ENCODE measurements around the gene NELFE. TPM values are rescaled to one million over a fixed set of nuclear protein-coding genes. Genes with fewer than 3 reads are reported as not detected.
A peak's percentile ranks its signal among the peaks of the same experiment; 100 is the strongest.
"Not testable (repeated sequence)": the region's sequence is repeated elsewhere in the genome, so short reads cannot be mapped to it uniquely, and the experiment has no call there.

NELFE gene
- polyA plus RNA-seq, 5 donors, result 76.5 to 93.4 (median 81.9) TPM

GRCh38 chr6:31920811-31921210, 38.0 kb downstream of the NELFE start:
- no peak for DNase-seq

DNA sequence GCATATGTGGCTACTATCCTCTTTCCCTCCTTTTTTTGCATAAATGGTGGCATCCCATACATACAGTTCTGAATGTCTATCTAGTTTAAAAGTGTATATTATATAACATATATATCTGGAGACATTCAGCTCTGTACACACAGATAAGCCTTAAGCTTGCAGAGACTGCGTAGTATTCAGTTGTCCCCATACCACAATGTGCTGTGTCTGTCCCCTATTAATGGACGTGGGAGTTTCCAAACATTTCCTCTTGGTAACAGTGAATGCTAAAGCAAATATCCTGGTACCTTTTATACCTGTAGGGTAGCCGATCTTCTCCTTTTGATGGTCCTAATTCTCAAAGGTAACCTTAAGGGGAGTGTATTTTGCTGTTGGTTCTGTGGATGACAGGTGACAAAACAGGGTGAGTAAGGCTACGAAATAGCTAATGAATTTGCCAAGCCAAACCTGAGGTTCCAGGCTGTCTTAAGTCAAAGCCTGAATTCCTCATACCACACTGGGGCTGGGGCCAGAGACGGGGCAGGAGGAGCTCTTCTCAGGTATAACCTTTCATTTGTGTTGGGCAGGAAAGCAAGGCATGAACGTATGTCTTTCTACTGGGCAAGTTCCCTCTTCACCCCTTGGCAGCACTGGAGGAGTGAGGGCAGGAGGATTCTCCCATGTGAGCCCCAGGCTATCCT, 39.0 kb downstream of the NELFE start:
- DNase-seq, result no peak

DNA sequence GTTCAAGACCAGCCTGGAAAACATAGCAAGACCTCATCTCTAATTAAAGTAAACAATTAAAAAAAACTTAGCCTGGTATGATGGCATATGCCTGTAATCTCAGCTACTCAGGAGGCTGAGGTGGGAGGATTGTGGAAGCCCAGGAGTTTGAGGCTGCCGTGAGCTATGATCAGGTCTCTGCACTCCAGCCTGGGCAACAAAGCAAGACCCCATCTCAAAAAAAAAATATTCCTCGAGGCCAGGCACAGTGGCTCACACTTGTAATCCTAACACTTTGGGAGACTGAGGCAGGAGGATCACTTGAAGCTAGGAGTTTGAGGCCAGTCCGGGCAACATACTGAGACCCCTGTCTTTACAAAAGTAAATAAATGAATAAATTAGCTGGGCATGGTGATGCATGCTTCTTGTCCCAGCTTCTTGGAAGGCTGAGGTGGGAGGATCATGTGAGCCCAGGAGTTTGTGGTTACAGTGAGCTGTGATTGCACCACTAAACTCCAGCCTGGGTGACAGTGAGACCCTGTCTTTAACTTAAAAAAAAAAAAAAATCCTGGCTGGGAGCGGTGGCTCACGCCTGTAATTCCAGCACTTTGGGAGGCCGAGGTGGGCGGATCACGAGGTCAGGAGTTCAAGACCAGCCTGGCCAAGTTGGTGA, 40.6 kb downstream of the NELFE start:
- DNase-seq, result no peak

- no peak for DNase-seq
Observed at GRCh38 chr6:31915756-31916155, 43.0 kb downstream of the NELFE start.

DNA sequence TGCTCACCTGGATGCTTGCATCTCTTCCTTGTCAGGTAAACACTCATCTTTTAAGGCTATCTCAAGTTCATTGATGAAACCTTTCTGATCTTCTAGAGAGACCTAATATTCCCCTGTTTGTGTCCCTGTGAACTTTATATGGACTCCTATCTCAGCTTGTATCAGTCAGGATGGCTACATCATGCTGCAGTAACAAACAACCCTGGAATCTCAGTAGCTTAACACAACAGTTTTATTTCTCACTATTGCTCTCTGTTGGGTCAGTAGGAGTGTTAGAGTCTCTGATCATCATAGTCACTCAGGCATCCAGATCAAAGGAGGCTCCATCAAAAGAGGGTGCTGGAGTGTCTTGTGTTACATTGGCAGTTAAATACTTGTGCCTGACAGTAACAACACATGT, 43.4 kb downstream of the NELFE start:
- no peak for DNase-seq

DNA sequence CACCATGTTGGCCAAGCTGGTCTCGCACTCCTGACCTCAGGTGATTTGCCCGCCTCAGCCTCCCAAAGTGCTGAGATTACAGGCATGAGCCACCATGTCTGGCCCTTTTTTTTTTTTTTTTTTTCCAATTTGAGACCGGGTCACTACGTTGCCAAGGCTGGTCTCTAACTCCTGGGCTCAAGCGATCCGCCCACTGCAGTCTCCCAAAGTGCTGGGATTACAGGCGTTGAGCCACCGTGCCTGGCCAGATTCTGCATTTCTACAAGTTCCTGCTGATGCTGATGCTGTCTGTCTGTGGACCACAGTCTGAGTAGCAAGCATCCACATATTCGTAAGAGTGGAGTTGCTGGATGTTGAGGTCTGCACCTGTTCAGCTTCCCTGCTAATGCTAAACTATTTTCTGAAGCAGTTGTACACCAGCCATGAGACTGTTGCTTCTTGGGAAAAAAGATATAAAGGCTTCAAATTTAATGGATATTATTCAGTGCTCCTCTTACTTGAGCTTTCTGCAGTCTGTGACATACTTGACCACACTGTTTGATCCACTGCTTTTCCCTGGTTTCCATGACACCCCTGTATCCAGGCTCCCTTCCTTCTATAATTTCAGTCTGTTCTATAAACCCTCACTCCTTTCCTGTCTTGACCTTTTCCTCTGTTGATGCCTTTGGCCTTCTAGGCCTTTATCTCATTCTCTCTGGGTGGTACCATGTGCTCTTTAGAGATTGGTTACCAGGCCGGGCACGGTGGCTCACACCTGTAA, 46.8 kb downstream of the NELFE start:
- no peak for DNase-seq

DNA sequence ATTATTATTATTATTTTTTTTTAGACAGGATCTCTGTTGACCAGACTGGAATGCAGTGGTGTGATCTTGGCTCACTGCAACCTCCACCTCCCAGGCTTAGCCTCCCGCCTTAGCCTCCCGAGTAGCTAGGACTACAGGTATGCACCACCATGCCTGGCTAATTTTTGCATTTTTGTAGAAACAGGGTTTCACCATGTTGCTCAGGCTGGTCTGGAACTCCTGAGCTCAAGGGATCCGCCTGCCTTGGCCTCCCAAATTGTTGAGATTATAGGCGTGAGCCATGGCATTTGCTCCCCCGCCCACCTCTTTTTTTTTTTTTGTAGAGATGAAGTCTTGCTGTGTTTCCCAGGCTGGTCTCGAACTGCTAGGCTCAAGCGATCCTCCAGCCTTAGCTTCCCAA, 49.5 kb downstream of the NELFE start:
- not testable (repeated sequence) for DNase-seq

- DNase-seq, result no peak
Observed at GRCh38 chr6:31908791-31909190, 50.0 kb downstream of the NELFE start.

DNA sequence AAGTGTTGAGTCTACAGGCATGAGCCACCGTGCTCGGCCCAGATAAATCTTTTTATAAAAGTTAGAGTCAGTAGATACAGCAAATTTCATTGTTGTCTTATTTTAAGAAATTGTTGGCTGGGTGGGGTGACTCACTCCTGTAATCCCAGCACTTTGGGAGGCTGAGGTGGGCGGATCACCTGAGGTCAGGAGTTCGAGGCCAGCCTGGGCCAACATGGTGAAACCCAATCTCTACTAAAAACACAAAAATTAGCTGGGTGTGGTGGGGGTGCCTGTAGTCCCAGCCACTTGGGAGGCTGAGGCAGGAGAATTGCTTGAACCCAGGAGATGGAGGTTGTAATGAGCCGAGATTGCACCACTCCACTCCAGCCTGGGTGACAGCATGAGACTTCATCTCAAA, 50.5 kb downstream of the NELFE start:
- not testable (repeated sequence) for DNase-seq

- DNase-seq, result peak; percentile 38 to 41
Observed at GRCh38 chr6:31907158-31907813, 51.5 kb downstream of the NELFE start.

DNA sequence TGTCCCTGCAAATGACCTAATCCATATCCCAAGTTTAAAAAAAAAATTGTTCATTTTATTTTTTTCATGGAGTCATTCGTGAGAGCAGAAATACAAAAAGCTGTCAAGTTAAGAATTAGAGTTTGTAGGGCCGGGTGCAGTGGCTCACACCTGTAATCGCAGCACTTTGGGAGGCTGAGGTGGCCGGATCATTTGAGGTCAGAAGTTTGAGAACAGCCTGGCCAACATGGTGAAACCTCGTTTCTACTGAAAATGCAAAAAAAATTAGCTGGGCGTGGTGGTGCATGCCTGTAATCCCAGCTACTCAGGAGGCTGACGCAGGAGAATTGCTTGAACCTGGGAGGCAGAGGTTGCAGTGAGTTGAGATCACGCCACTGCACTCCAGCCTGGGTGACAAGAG, 52.0 kb downstream of the NELFE start:
- DNase-seq, result not testable (repeated sequence)

DNA sequence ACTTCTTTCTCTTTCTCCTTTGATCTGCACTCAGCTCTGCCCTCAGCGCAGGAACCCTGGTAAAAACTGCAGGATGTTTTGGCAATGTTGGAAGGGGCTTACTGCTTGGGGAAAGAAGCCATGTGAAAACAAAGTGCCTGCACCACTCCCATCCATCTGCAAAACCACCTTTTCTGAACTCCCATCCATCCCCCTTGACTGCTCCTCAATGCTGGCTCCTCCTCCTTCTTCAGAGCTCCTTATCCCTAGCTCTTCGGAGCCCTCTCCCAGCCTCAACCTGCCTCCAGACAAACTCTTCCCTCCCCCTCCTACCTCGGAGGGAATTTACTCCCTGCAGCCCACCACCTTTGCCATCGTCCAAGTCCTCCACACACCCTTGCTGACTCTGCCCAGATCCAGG, 52.6 kb downstream of the NELFE start:
- no peak for DNase-seq

- no peak for DNase-seq
Observed at GRCh38 chr6:31905041-31905440, 53.7 kb downstream of the NELFE start.

GRCh38 chr6:31903957-31904356, 54.8 kb downstream of the NELFE start:
- DNase-seq, result no peak

Other genes with a start within 250 kb of the NELFE start
- under 1 TPM in 3 of 5 donors, not detected in 2; 0.48 to 0.88 (median 0.80) TPM for gene LY6G6D, start 243.6 kb downstream of the NELFE start, polyA plus RNA-seq (ENCODE audit: insufficient read depth in 1 of 5, insufficient read length in 5 of 5, low replicate concordance in 1 of 5)
- gene LY6G6C, start 237.2 kb downstream of the NELFE start, polyA plus RNA-seq (ENCODE audit: insufficient read depth in 1 of 5, insufficient read length in 5 of 5, low replicate concordance in 1 of 5), result under 1 TPM; 0.39 to 0.93 (median 0.65) TPM
- 1 to 10 TPM; 2.4 to 3.8 (median 3.0) TPM for gene MPIG6B, start 235.6 kb downstream of the NELFE start, polyA plus RNA-seq (ENCODE audit: insufficient read depth in 1 of 5, insufficient read length in 5 of 5, low replicate concordance in 1 of 5)
- gene DDAH2, start 229.7 kb downstream of the NELFE start, polyA plus RNA-seq (ENCODE audit: insufficient read depth in 1 of 5, insufficient read length in 5 of 5, low replicate concordance in 1 of 5), result 100 to 1,000 TPM; 137 to 213 (median 159) TPM
- 100 to 1,000 TPM; 265 to 287 (median 272) TPM for gene CLIC1, start 222.4 kb downstream of the NELFE start, polyA plus RNA-seq (ENCODE audit: insufficient read depth in 1 of 5, insufficient read length in 5 of 5, low replicate concordance in 1 of 5)
- 10 to 100 TPM; 27.3 to 45.6 (median 29.6) TPM for gene MSH5, start 219.0 kb downstream of the NELFE start, polyA plus RNA-seq (ENCODE audit: insufficient read depth in 1 of 5, insufficient read length in 5 of 5, low replicate concordance in 1 of 5)
- 10 to 100 TPM in 1 of 5 donors, 1 to 10 TPM in 4; 6.6 to 12.2 (median 8.2) TPM for gene SAPCD1, start 196.3 kb downstream of the NELFE start, polyA plus RNA-seq (ENCODE audit: insufficient read depth in 1 of 5, insufficient read length in 5 of 5, low replicate concordance in 1 of 5)
- gene VWA7, start 181.6 kb downstream of the NELFE start, polyA plus RNA-seq (ENCODE audit: insufficient read depth in 1 of 5, insufficient read length in 5 of 5, low replicate concordance in 1 of 5), result 1 to 10 TPM; 1.6 to 3.7 (median 2.0) TPM
- gene VARS1, start 163.2 kb downstream of the NELFE start, polyA plus RNA-seq (ENCODE audit: insufficient read depth in 1 of 5, insufficient read length in 5 of 5, low replicate concordance in 1 of 5), result 10 to 100 TPM; 32.5 to 52.1 (median 38.9) TPM
- gene LSM2, start 152.0 kb downstream of the NELFE start, polyA plus RNA-seq (ENCODE audit: insufficient read depth in 1 of 5, insufficient read length in 5 of 5, low replicate concordance in 1 of 5), result 10 to 100 TPM; 78.9 to 89.9 (median 81.8) TPM
- 1 to 10 TPM; 2.9 to 4.6 (median 3.5) TPM for gene HSPA1L, start 143.7 kb downstream of the NELFE start, polyA plus RNA-seq (ENCODE audit: insufficient read depth in 1 of 5, insufficient read length in 5 of 5, low replicate concordance in 1 of 5)
- gene HSPA1A, start 143.4 kb downstream of the NELFE start, polyA plus RNA-seq (ENCODE audit: insufficient read depth in 1 of 5, insufficient read length in 5 of 5, low replicate concordance in 1 of 5), result 100 to 1,000 TPM in 2 of 5 donors, 10 to 100 TPM in 3; 56.8 to 137 (median 68.3) TPM
- 100 to 1,000 TPM in 2 of 5 donors, 10 to 100 TPM in 3; 63.8 to 137 (median 79.9) TPM for gene HSPA1B, start 131.2 kb downstream of the NELFE start, polyA plus RNA-seq (ENCODE audit: insufficient read depth in 1 of 5, insufficient read length in 5 of 5, low replicate concordance in 1 of 5)
- 10 to 100 TPM; 22.3 to 31.1 (median 29.1) TPM for gene NEU1, start 96.2 kb downstream of the NELFE start, polyA plus RNA-seq (ENCODE audit: insufficient read depth in 1 of 5, insufficient read length in 5 of 5, low replicate concordance in 1 of 5)
- 10 to 100 TPM; 10.2 to 24.4 (median 19.1) TPM for gene SLC44A4, start 80.0 kb downstream of the NELFE start, polyA plus RNA-seq (ENCODE audit: insufficient read depth in 1 of 5, insufficient read length in 5 of 5, low replicate concordance in 1 of 5)
- gene EHMT2, start 61.3 kb downstream of the NELFE start, polyA plus RNA-seq (ENCODE audit: insufficient read depth in 1 of 5, insufficient read length in 5 of 5, low replicate concordance in 1 of 5), result 10 to 100 TPM; 59.7 to 83.8 (median 74.1) TPM
- gene ZBTB12, start 56.9 kb downstream of the NELFE start, polyA plus RNA-seq (ENCODE audit: insufficient read depth in 1 of 5, insufficient read length in 5 of 5, low replicate concordance in 1 of 5), result 10 to 100 TPM; 17.0 to 24.5 (median 21.3) TPM
- gene C2, start 31.3 kb downstream of the NELFE start, polyA plus RNA-seq (ENCODE audit: insufficient read depth in 1 of 5, insufficient read length in 5 of 5, low replicate concordance in 1 of 5), result 1 to 10 TPM; 3.6 to 7.4 (median 6.0) TPM
- gene CFB, start 12.9 kb downstream of the NELFE start, polyA plus RNA-seq (ENCODE audit: insufficient read depth in 1 of 5, insufficient read length in 5 of 5, low replicate concordance in 1 of 5), result 1 to 10 TPM; 2.1 to 8.6 (median 4.3) TPM
- gene SKIC2, start 204 bp upstream of the NELFE start, polyA plus RNA-seq (ENCODE audit: insufficient read depth in 1 of 5, insufficient read length in 5 of 5, low replicate concordance in 1 of 5), result 10 to 100 TPM; 32.1 to 43.2 (median 41.7) TPM
- gene DXO, start 13.2 kb upstream of the NELFE start, polyA plus RNA-seq (ENCODE audit: insufficient read depth in 1 of 5, insufficient read length in 5 of 5, low replicate concordance in 1 of 5), result 10 to 100 TPM; 22.7 to 31.8 (median 27.5) TPM
- gene C4A, start 23.1 kb upstream of the NELFE start, polyA plus RNA-seq (ENCODE audit: insufficient read depth in 1 of 5, insufficient read length in 5 of 5, low replicate concordance in 1 of 5), result 10 to 100 TPM in 1 of 5 donors, 1 to 10 TPM in 4; 4.6 to 17.8 (median 7.6) TPM
- 10 to 100 TPM in 2 of 5 donors, 1 to 10 TPM in 3; 6.0 to 20.5 (median 8.7) TPM for gene C4B, start 55.8 kb upstream of the NELFE start, polyA plus RNA-seq (ENCODE audit: insufficient read depth in 1 of 5, insufficient read length in 5 of 5, low replicate concordance in 1 of 5)
- 1 to 10 TPM in 1 of 5 donors, under 1 TPM in 4; 0.26 to 1.2 (median 0.87) TPM for gene CYP21A2, start 79.4 kb upstream of the NELFE start, polyA plus RNA-seq (ENCODE audit: insufficient read depth in 1 of 5, insufficient read length in 5 of 5, low replicate concordance in 1 of 5)
- gene TNXB, start 150.4 kb upstream of the NELFE start, polyA plus RNA-seq (ENCODE audit: insufficient read depth in 1 of 5, insufficient read length in 5 of 5, low replicate concordance in 1 of 5), result 10 to 100 TPM in 4 of 5 donors, 1 to 10 TPM in 1; 9.0 to 24.8 (median 11.6) TPM
- 10 to 100 TPM; 88.5 to 98.9 (median 91.0) TPM for gene ATF6B, start 169.3 kb upstream of the NELFE start, polyA plus RNA-seq (ENCODE audit: insufficient read depth in 1 of 5, insufficient read length in 5 of 5, low replicate concordance in 1 of 5)
- 1 to 10 TPM; 6.1 to 8.5 (median 6.2) TPM for gene FKBPL, start 171.3 kb upstream of the NELFE start, polyA plus RNA-seq (ENCODE audit: insufficient read depth in 1 of 5, insufficient read length in 5 of 5, low replicate concordance in 1 of 5)
- 1 to 10 TPM in 3 of 5 donors, under 1 TPM in 2; 0.79 to 2.2 (median 1.1) TPM for gene PRRT1, start 193.0 kb upstream of the NELFE start, polyA plus RNA-seq (ENCODE audit: insufficient read depth in 1 of 5, insufficient read length in 5 of 5, low replicate concordance in 1 of 5)
- gene PPT2, start 195.2 kb upstream of the NELFE start, polyA plus RNA-seq (ENCODE audit: insufficient read depth in 1 of 5, insufficient read length in 5 of 5, low replicate concordance in 1 of 5), result 10 to 100 TPM; 24.9 to 37.8 (median 26.7) TPM
- gene EGFL8, start 205.6 kb upstream of the NELFE start, polyA plus RNA-seq (ENCODE audit: insufficient read depth in 1 of 5, insufficient read length in 5 of 5, low replicate concordance in 1 of 5), result 10 to 100 TPM; 23.6 to 33.7 (median 26.2) TPM
- 10 to 100 TPM; 65.1 to 83.4 (median 71.7) TPM for gene AGPAT1, start 217.1 kb upstream of the NELFE start, polyA plus RNA-seq (ENCODE audit: insufficient read depth in 1 of 5, insufficient read length in 5 of 5, low replicate concordance in 1 of 5)
- gene RNF5, start 219.4 kb upstream of the NELFE start, polyA plus RNA-seq (ENCODE audit: insufficient read depth in 1 of 5, insufficient read length in 5 of 5, low replicate concordance in 1 of 5), result 10 to 100 TPM; 69.6 to 81.7 (median 75.8) TPM
- gene AGER, start 225.3 kb upstream of the NELFE start, polyA plus RNA-seq (ENCODE audit: insufficient read depth in 1 of 5, insufficient read length in 5 of 5, low replicate concordance in 1 of 5), result 100 to 1,000 TPM in 1 of 5 donors, 10 to 100 TPM in 4; 67.3 to 112 (median 80.4) TPM
- 100 to 1,000 TPM; 158 to 182 (median 162) TPM for gene PBX2, start 231.2 kb upstream of the NELFE start, polyA plus RNA-seq (ENCODE audit: insufficient read depth in 1 of 5, insufficient read length in 5 of 5, low replicate concordance in 1 of 5)
- 10 to 100 TPM; 16.1 to 20.8 (median 18.1) TPM for gene GPSM3, start 233.7 kb upstream of the NELFE start, polyA plus RNA-seq (ENCODE audit: insufficient read depth in 1 of 5, insufficient read length in 5 of 5, low replicate concordance in 1 of 5)